Esophagus muscularis mucosa (tissue), 4 donors: ENCODE results near the gene HMX3. TPM values are rescaled to one million over a fixed set of nuclear protein-coding genes. Genes with fewer than 3 reads are reported as not detected.

Experiments used
- DNase-seq: peaks from one replicate; pipeline ENCODE4 v3.0.0-alpha.2; 2017; ENCODE audit errors: extremely low spot score
- H3K27ac ChIP-seq, 4 donors: fragments of 200-600 bp; sonication (generic); replicated peaks in 1 of 4; 1 replicate in 3 of 4; 2 replicates in 1 of 4; pipeline ENCODE4 v1.5.1; 2016 to 2019; ENCODE audit warnings: mild to moderate bottlenecking in 1 of 4
- H3K27me3 ChIP-seq, 4 donors: fragments of 200-600 bp; sonication (generic); one replicate each; pipeline versions ENCODE4 v1.5.1 to v1.6.0; 2016 to 2019
- H3K36me3 ChIP-seq, 4 donors: fragments of 200-600 bp; sonication (generic); one replicate each; pipeline ENCODE4 v1.5.1; 2016 to 2019
- H3K4me1 ChIP-seq, 4 donors: fragments of 200-600 bp; sonication (generic); one replicate each; pipeline ENCODE4 v1.5.1; 2016 to 2019
- H3K4me3 ChIP-seq, 4 donors: fragments of 200-600 bp; sonication (generic); 1 replicate in 2 of 4; 2 replicates in 2 of 4; pipeline ENCODE4 v1.5.1; 2016 to 2019; ENCODE audit warnings: mild to moderate bottlenecking in 4 of 4, moderate library complexity in 1 of 4
- H3K9me3 ChIP-seq, 4 donors: fragments of 200-600 bp; sonication (generic); 1 replicate in 3 of 4; 2 replicates in 1 of 4; pipeline ENCODE4 v1.5.1; 2016 to 2019
- EP300 ChIP-seq: sonication (generic); formaldehyde crosslinking; IDR thresholded peaks from one replicate; pipeline ENCODE4 v1.6.1; 2017; ENCODE audit warnings: antibody characterized with exemption
- POLR2A ChIP-seq: fragments of 450-650 bp; IDR thresholded peaks from one replicate; pipeline ENCODE4 v1.6.1; 2017; ENCODE audit warnings: antibody characterized with exemption, moderate library complexity, mild to moderate bottlenecking, low read depth
- POLR2AphosphoS5 ChIP-seq, 2 donors: sonication (generic); formaldehyde crosslinking; IDR thresholded peaks; one replicate each; pipeline ENCODE4 v1.6.1; 2017; ENCODE audit warnings: antibody characterized with exemption in 2 of 2
- WGBS: methylation state at CpG from one replicate; pipeline ENCODE4 v1.1.5; 2018; 5-methylcytosine and 5-hydroxymethylcytosine counted together
- intact Hi-C: fragments of 100-400 bp; cut with DNase I; formaldehyde crosslinking; loops from one replicate; pipeline ENCODE4 v1.15.1; 2023
- total RNA-seq, 4 donors: library from RNA; depleted of rRNA; stranded (reverse); fragments of >200 nt; gene quantifications; one replicate each; pipeline versions ENCODE4 v1.1.0 to v1.2.1, GENCODE V29; 2016
- TF ChIP-seq, protein P1 (sequence below), 3 experiments: fragments of 200-600 bp in 2 of 3; fragments of 450-650 bp in 1 of 3; sonication (generic) in 2 of 3; IDR thresholded peaks; one replicate each; pipeline ENCODE4 v1.5.1; 2017 to 2019; ENCODE audit warnings: antibody characterized with exemption in 3 of 3, mild to moderate bottlenecking in 2 of 3, moderate library complexity in 1 of 3

HMX3 gene
- total RNA-seq, 4 donors from 2014 or later = not detected

DNA sequence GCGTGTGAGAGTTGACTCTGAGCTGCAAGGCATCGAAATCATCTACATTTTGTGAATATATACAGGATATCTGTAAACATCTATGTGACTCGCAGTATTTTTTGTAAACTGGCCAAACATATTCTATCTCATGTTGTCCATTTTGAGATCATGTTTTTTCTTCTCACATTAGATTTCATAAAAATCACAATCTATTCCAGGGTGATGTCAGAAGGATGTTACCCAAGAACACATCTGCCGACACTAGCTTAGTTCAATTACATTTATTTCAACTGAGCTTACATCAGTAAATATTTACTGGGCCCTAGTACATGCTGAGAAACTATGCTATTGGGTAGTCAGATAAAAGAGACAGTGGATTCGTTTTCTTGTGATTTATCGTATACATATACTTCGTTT, 16.0 kb downstream of the HMX3 start:
- no peak for DNase-seq
- H3K27me3 ChIP-seq = peaks cover 6 to 68% (median 57%) of the 10 kb centered on the region in 4 donors
- H3K27ac ChIP-seq = no peak overlapping the region
- intact Hi-C loops = loop anchor here (10.0 kb wide), 1 partner anchor 197 kb away; the partner anchor contains the start of gene C10orf88
- H3K4me3 ChIP-seq = no peak overlapping the region
- peaks cover 40 to 69% (median 59%) of the 10 kb centered on the region in 4 donors for H3K4me1 ChIP-seq
- H3K36me3 ChIP-seq = peaks cover 0 to 7% (median 6%) of the 10 kb centered on the region in 4 donors
- WGBS = 29% methylated on average over 7 of the region's 7 CpGs
- TF ChIP-seq, protein P1, sequence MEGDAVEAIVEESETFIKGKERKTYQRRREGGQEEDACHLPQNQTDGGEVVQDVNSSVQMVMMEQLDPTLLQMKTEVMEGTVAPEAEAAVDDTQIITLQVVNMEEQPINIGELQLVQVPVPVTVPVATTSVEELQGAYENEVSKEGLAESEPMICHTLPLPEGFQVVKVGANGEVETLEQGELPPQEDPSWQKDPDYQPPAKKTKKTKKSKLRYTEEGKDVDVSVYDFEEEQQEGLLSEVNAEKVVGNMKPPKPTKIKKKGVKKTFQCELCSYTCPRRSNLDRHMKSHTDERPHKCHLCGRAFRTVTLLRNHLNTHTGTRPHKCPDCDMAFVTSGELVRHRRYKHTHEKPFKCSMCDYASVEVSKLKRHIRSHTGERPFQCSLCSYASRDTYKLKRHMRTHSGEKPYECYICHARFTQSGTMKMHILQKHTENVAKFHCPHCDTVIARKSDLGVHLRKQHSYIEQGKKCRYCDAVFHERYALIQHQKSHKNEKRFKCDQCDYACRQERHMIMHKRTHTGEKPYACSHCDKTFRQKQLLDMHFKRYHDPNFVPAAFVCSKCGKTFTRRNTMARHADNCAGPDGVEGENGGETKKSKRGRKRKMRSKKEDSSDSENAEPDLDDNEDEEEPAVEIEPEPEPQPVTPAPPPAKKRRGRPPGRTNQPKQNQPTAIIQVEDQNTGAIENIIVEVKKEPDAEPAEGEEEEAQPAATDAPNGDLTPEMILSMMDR (IDR thresholded peaks at IDR 0.05) = no peak
- TF ChIP-seq EP300 = no peak
- TF ChIP-seq POLR2AphosphoS5 (IDR thresholded peaks at IDR 0.05) = no peak
- TF ChIP-seq POLR2A = no peak
- H3K9me3 ChIP-seq = no peaks in the 10 kb centered on the region

DNA sequence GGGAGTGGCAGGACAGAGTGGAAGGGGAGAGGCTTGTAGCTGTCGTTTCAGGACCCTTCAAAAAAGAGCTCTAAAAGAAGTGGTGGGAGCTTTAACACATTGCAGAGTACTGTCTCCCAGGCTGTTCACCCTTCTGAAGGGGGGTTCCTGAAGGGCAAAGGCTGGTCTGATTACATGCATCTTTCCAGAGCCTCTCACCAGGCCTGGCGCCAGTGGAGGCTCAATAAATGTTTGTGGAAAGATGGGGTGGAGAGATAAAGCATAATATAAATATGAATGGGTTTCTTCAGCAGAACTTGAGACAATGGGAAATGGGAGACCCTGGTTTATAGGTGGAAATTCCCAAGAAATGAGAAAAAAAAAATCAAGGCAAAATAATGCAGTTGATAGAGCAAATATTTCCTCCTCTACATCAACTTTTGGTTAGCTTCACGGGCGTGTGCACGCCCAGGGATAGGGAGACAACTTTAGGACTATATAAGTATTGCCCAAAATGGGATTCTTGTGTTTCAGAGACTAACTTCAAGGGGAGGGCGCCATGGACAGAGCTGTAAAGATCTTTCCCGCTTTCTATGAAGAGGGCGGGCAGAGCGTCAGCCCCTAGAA, 17.8 kb downstream of the HMX3 start:
- intact Hi-C loops = loop anchor here (10.0 kb wide), 1 partner anchor 199 kb away; the partner anchor contains the start of gene C10orf88
- 37% methylated on average over 9 of the region's 9 CpGs for WGBS
- Histone ChIP-seq H3K9me3 (no peaks in the 10 kb centered on the region), H3K27me3 (peaks cover 6 to 50% (median 39%) of the 10 kb centered on the region in 4 donors), H3K27ac (no peak overlapping the region), H3K4me1 (peaks cover 34 to 62% (median 52%) of the 10 kb centered on the region in 4 donors), H3K36me3 (peaks cover 0 to 26% (median 16%) of the 10 kb centered on the region in 4 donors), H3K4me3 (peak overlapping the region in 3 of 4 donors; percentile 24 to 95 (median 90))
- no peak for DNase-seq
- TF ChIP-seq EP300 (no peak), POLR2AphosphoS5 (IDR thresholded peaks at IDR 0.05) (no peak), POLR2A (no peak)
- TF ChIP-seq, protein P1 (IDR thresholded peaks at IDR 0.05) = no peak

DNA sequence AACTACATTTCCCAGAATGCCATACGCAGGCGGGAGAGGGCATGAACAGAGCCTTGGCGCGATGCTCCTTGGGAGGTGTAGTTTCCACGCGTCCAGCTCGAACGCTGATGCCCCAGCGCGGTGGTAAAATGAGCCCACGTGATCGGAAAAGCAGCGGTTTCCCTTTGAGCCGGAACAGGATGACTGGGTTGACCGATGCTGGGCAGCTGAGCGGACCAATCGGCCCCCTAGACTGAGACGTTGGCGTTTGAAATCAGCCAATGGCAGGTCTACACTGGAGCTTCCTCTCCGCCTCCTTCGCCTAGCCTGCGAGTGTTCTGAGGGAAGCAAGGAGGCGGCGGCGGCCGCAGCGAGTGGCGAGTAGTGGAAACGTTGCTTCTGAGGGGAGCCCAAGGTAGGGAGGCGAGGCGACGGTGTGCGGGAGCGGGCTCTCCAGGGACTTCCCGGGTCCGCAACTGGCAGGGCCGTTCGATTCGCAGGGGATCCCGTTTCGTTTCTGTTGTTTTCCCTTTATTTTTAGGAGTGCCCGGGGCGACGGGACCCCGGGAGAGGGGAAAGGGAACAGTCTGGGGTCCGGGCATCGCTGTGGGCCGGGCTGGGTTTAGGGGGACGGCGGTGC, 18.4 kb downstream of the HMX3 start, which contains the start of gene BUB3:
Gene BUB3, plus strand, starts transcription at position 311 of the 619 bp plus-strand sequence. CDS start 516 bp downstream, outside the sequence.
- intact Hi-C loops = loop anchor here (10.0 kb wide), 1 partner anchor 199 kb away; the partner anchor contains the start of gene C10orf88
- peak; percentile 100 for DNase-seq
- Histone ChIP-seq H3K4me3 (peak within 1 kb of the TSS; percentile 70 to 97 (median 92)), H3K36me3 (peaks cover 0 to 32% (median 16%) of the 10 kb centered on the region in 4 donors), H3K27ac (peak within 1 kb of the TSS; percentile 80 to 95 (median 91)), H3K4me1 (peaks cover 33 to 58% (median 48%) of the 10 kb centered on the region in 4 donors), H3K9me3 (no peaks in the 10 kb centered on the region), H3K27me3 (peaks cover 6 to 44% (median 33%) of the 10 kb centered on the region in 4 donors)
- TF ChIP-seq POLR2AphosphoS5 (IDR thresholded peaks at IDR 0.05) = peak; percentile 93 to 95
- TF ChIP-seq, protein P1 (IDR thresholded peaks at IDR 0.05) = peak in 2 of 3 experiments; percentile 24 to 34
- peak; percentile 12 for TF ChIP-seq POLR2A
- TF ChIP-seq EP300 = no peak
- WGBS = 0% methylated on average over 20 of the region's 50 CpGs

DNA sequence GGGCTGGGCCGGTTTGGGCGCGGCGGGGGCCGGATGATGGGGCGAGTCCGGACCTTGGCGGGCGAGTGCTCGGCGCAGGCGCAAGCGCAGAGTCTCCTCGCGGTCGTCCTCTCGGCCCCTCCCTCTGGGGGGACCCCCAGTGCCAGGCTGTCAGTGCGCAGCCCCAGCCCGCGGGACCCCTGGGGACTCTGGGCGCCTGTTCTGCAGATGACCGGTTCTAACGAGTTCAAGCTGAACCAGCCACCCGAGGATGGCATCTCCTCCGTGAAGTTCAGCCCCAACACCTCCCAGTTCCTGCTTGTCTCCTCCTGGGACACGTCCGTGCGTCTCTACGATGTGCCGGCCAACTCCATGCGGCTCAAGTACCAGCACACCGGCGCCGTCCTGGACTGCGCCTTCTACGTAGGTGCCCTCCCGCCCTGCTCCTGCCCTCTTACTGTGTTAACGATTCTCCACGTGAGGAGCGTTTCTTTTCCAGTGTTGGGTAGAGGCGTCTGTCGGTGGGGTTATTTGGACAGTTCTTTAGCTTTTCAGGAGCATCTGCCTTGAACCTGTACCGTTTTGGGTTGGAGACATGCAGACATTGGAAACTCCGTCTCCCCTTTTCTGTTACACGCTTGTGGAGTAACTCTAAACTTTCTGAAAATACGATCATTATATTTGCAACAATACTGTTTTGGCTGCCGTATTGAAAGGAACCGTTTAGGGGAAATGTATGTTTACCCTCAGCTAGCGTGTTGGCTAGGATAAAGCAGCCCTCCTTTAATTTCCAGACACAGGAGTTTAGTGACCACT, 19.1 kb downstream of the HMX3 start:
- TF ChIP-seq, protein P1 (IDR thresholded peaks at IDR 0.05) = no peak
- no peak for TF ChIP-seq POLR2AphosphoS5 (IDR thresholded peaks at IDR 0.05)
- TF ChIP-seq POLR2A = no peak
- TF ChIP-seq EP300 = no peak
- Histone ChIP-seq H3K9me3 (no peaks in the 10 kb centered on the region), H3K4me1 (peaks cover 26 to 50% (median 41%) of the 10 kb centered on the region in 4 donors), H3K4me3 (peak overlapping the region; percentile 70 to 97 (median 92)), H3K27ac (peak overlapping the region; percentile 80 to 95 (median 91)), H3K27me3 (peaks cover 1 to 37% (median 26%) of the 10 kb centered on the region in 4 donors), H3K36me3 (peaks cover 0 to 35% (median 16%) of the 10 kb centered on the region in 4 donors)
- no peak for DNase-seq
- intact Hi-C loops = loop anchor here (10.0 kb wide), 1 partner anchor 200 kb away; the partner anchor contains the start of gene C10orf88
- 10% methylated on average over 23 of the region's 49 CpGs for WGBS
